Peyer's patch (tissue), 4 donors: ENCODE measurements around the gene LIPE.

Source experiments
- CTCF ChIP-seq, 6 experiments: fragments of 450-650 bp in 4 of 6; fragments of 200-600 bp in 2 of 6; sonication (generic) in 1 of 6; IDR thresholded peaks; one replicate each; pipeline ENCODE4 v1.5.1; 2017 to 2019; ENCODE audit warnings: antibody characterized with exemption in 6 of 6, mild to moderate bottlenecking in 3 of 6, moderate library complexity in 1 of 6
- POLR2A ChIP-seq, 2 donors: fragments of 450-650 bp; IDR thresholded peaks; one replicate each; pipeline ENCODE4 v1.5.1; 2017; ENCODE audit warnings: antibody characterized with exemption in 2 of 2, mild to moderate bottlenecking in 2 of 2, moderate library complexity in 2 of 2

DNA sequence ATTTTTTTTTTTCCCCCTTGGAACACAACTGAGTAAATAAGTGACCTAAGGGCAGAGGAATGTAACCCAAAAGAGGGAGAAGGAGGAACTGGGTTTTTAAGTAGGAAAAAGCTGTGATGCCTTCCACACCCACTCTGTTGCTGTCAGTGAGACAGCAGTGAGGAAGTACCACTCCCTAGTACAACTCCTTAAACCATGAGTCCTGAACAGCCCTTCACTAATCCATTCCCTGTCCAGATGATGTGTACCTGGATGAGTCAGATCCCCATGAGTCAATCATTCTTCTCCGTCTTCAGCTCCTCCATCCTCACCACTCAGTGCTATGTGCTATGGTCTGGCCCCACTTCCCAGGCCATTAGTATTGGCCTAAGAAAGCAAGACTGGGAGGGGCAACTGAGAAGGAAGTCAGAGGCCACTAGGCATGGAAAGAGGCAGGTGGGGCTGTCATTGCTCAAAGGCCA is 28.5 kb upstream of the LIPE start:
- TF ChIP-seq CTCF (IDR thresholded peaks at IDR 0.05) (no peak), POLR2A (IDR thresholded peaks at IDR 0.05) (peak in 1 of 2 donors; percentile 55)
